Measurements from ENCODE around the gene SPDYE3. TPM values are rescaled to one million over a fixed set of nuclear protein-coding genes. Genes with fewer than 3 reads are reported as not detected.
A peak's percentile ranks its signal among the peaks of the same experiment; 100 is the strongest.
"Not testable (repeated sequence)": the region's sequence is repeated elsewhere in the genome, so short reads cannot be mapped to it uniquely, and the experiment has no call there.

Gene SPDYE3, protein sequence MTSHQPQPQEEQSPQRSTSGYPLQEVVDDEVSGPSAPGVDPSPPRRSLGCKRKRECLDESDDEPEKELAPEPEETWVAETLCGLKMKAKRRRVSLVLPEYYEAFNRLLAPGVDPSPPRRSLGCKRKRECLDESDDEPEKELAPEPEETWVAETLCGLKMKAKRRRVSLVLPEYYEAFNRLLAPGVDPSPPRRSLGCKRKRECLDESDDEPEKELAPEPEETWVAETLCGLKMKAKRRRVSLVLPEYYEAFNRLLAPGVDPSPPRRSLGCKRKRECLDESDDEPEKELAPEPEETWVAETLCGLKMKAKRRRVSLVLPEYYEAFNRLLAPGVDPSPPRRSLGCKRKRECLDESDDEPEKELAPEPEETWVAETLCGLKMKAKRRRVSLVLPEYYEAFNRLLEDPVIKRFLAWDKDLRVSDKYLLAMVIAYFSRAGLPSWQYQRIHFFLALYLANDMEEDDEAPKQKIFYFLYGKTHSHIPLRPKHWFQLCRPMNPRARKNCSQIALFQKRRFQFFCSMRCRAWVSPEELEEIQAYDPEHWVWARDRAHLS
- not detected for total RNA-seq
- long read RNA-seq, partial matches to known transcripts = 0 of 1 reads
- long read RNA-seq, other reads (novel, unspliced or antisense) = 1 of 1 reads

DNA sequence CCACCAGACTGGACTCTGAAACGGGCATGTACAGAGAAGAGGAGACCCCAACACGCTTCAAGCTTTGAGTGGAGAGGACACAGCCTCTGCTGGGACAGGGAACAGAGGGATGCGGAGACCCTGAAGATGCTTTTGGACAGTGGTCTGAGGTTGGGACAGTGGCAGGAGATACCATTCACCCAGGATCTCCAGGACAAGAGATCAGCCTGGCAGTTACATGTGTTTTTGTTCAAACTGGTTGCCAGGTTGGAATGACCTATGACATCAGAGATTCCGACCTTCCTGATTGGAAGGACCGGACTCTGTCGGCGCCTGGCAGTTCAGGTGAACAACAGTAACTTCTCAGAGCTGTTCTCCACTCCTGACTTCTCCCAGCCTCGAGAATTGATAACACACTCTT lies at the start of gene SPDYE3:
Gene SPDYE3, plus strand, starts transcription at position 301 of the 400 bp plus-strand sequence. CDS start 184 bp downstream, outside the sequence.
- DNase-seq; ATAC-seq (ENCODE audit: poor library complexity); intact Hi-C loops (cut with DNase I): not testable (repeated sequence)

DNA sequence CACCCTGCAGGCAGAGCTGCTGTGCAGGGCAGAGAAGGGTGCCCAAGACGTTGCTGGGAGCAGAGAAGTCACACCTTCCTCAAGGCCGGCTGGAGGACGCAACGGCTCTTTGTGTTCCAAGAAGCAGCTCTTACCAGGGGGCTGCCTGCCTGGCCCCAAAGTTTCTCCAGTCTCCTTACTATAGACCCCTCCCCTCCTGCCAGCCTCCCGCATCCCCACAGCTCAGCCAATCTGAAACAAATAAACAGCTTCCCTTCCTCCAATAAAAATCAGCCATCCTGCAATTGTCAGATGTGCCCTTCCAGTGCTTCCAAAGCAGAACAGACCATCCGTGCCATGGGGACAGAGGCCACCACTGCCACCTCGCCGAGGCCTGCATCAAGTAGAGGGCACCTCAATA lies 47.5 kb upstream of the SPDYE3 start:
- DNase-seq; intact Hi-C loops (cut with DNase I); ATAC-seq (ENCODE audit: poor library complexity): not testable (repeated sequence)

DNA sequence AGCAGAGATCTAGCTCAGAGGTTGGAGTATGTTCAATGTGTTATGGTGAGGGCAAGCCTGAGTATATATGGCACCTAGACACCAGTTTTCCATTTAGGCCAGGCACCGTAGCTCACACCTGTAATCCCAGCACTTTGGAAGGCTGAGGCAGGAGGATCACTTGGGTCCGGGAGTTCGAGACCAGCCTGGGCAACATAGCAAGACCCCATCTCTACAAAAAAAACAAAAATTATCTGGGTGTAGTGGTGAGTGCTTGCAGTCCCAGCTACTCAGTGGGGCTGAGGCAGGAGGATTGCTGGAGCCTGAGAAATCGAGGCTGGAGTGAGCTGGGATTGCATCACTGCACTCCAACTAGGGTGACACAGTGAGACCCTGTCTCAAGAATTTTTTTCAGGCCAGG lies 44.6 kb upstream of the SPDYE3 start:
- DNase-seq; intact Hi-C loops (cut with DNase I); ATAC-seq (ENCODE audit: poor library complexity): not testable (repeated sequence)

GRCh38 chr7:100264223-100264622 lies 43.3 kb upstream of the SPDYE3 start:
- ATAC-seq (ENCODE audit: poor library complexity); intact Hi-C loops (cut with DNase I); DNase-seq: not testable (repeated sequence)

- intact Hi-C loops (cut with DNase I); ATAC-seq (ENCODE audit: poor library complexity): not testable (repeated sequence)
Measured at GRCh38 chr7:100264669-100265165, 42.8 kb upstream of the SPDYE3 start.

DNA sequence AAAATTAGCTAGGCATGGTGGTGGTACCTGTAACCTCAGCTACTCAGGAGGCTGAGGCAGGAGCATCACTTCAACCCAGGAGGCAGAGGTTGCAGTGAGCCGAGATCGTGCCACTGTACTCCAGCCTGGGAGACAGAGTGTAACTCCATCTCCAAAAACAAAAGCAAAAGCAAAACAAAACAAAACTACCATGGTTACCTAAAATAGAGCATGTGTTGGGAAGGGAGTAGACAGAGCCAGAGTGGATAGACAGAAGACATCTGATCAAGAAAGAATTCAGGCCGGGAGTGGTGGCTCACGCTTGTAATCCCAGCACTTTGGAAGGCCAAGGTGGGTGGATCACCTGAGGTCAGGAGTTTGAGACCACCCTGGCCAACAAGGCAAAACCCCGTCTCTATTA lies 41.7 kb upstream of the SPDYE3 start:
- ATAC-seq (ENCODE audit: poor library complexity) = peak; percentile 38
- DNase-seq; intact Hi-C loops (cut with DNase I): not testable (repeated sequence)

More at GRCh38 chr7:100264669-100265165, 42.8 kb upstream of the SPDYE3 start:
- DNase-seq = not testable (repeated sequence)

DNA sequence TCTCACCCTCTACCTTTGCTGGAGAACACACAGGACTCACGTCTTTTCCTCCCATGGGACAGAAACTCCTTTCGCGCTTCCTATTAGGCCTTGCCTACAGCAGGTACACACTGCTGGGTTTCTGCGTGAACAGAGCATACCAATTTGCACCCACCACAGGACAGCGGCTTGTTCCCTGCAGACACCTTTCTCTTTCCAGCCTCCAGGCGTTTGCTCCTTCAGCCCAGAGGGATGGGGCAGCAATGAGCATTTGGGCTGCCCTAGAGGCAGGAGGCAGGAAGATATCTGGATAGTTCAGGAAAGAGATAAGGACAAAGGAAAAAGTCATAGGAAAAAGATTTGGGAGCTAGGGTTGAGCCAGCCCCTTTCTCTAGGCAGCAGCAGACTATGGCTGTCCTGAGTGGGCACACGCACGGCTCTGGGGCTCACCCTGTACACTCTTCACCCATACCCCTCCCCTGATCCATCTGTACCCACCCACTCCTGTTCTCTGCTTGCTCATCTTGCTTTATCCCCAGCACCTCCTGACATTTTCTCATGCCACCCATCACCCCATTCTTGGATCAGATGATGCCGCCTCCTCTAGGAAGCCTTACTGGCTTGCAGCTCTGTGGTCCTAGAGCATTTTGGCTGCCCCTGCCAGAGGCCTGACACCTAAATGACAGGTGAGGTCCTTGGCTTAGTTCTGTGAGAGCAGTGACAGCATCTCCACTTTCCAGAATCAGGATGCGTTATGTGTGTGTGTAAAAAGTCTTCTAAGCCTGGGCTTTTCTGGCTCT lies 40.7 kb upstream of the SPDYE3 start:
- ATAC-seq (ENCODE audit: poor library complexity) (no peak), DNase-seq (no peak)
- intact Hi-C loops (cut with DNase I) = no loop called here

- DNase-seq = no peak
- no peak for ATAC-seq (ENCODE audit: poor library complexity)
- intact Hi-C loops (cut with DNase I) = no loop called here
Measured at GRCh38 chr7:100267648-100268047, 39.9 kb upstream of the SPDYE3 start.

DNA sequence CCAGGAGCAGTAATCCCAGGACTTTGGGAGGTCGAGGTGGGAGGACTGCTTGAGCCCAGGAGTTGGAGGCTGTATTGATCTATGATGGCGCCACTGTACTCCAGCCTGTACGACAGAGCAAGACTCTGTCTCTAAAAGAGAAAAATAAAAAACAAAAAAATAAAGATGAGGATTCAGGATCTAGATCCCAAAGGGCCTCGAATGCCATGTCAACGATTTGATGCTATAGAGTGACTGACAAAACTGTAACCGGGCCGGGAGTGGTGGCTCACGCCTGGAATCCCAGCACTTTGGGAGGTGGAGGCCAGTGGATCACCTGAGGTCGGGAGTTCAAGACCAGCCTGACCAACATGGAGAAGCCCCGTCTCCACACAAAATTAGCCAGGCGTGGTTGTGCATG lies 38.6 kb upstream of the SPDYE3 start:
- intact Hi-C loops (cut with DNase I); DNase-seq; ATAC-seq (ENCODE audit: poor library complexity): not testable (repeated sequence)

- ATAC-seq (ENCODE audit: poor library complexity); DNase-seq; intact Hi-C loops (cut with DNase I): not testable (repeated sequence)
Measured at GRCh38 chr7:100269306-100270045, 38.0 kb upstream of the SPDYE3 start.

- intact Hi-C loops (cut with DNase I); DNase-seq; ATAC-seq (ENCODE audit: poor library complexity): not testable (repeated sequence)
Measured at GRCh38 chr7:100270046-100270918, 37.2 kb upstream of the SPDYE3 start.

DNA sequence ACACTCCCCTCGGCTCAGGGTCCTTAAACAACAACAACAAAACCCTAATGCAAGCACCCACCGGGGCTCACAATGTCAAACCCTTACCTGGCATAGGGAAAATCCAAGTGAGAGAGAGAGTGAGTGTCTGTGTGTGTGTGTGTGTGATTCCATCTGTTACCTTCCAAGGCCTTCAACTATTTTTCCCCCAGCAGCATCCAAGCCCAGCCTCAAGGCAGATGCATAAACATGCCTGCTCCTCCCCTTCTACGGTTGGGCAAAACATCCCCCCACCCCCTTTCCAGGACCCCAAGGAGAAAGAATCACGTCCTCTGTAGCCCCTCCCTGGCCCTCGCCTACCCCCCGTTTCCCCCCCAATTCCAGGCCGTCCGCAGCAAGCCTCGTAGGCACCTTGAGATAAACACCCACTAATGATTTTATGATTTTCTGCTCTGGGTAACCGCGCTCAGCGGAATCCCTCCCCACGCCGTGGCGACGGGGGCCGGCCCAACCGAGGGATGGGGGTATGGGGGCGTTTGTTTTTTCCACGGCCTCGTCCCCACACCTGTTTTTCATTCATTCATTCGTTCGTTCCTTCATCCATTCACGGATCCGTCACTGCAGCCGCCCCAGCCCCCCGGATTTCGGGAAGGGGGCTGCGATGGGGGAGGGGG lies 36.4 kb upstream of the SPDYE3 start:
- ATAC-seq (ENCODE audit: poor library complexity); DNase-seq; intact Hi-C loops (cut with DNase I): not testable (repeated sequence)

DNA sequence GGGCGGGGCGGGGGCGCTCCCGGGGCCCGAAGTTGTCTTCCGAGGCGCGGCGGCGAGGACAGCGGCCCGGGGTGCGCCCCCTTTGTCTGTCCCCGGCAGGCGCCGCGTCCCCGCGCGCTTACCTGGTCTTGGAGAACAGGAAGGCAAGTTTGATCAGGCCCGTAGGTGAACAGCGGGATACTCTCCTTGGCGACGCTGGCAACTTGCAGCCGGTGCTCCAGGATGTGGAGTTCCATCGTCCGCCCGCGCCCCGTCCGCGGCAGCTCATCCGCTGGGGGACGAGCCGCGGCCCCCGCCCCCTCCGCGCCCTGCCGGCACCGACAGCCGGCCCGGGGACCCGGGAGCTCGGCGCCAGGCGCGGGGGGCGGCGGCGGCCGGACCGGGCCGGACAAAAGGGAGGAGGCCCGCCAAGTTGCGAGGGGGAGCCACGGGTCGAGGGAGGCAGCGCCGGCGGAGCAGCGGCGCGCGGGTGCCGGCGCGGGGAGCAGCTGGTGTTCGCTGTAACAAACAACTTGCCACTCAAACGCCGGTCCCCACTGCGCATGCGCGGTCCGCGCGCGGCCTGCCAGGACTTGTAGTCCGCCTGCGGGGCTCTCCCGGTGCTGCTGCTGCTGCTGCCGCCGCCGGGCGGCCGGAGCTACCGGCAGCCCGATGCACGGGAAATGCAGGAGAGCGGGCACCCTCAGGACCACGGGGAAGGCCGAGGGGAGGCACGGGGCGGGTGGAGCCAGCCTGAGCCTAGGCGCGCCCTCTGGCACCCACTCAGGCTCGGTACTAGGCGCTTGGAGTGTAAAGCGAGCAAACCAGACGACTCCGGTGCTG lies 35.6 kb upstream of the SPDYE3 start:
- intact Hi-C loops (cut with DNase I) = no loop called here
- ATAC-seq (ENCODE audit: poor library complexity) (peak; percentile 96), DNase-seq (peak; percentile 100)

GRCh38 chr7:100272538-100272902 lies 35.0 kb upstream of the SPDYE3 start:
- ATAC-seq (ENCODE audit: poor library complexity); DNase-seq; intact Hi-C loops (cut with DNase I): not testable (repeated sequence)

DNA sequence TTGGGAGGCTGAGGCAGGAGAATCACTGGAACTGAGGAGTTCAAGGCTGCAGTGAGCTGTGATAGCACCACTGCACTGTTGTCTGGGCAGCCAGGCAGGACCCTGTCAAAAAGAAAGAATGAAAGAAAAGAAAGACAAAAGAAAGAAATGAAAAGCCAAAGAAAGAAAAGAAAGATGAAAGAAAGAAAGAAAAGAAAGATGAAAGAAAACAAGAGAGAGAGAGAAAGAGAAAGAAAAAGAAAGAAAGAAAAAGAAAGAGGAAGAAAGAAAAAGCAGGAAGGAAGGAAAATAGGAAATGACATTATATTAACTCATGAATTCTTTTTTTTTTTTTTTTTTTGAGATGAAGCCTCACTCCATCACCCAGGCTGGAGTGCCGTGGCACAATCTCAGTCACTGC lies 32.4 kb upstream of the SPDYE3 start:
- DNase-seq (no peak), ATAC-seq (ENCODE audit: poor library complexity) (no peak)
- intact Hi-C loops (cut with DNase I) = no loop called here

- intact Hi-C loops (cut with DNase I); DNase-seq; ATAC-seq (ENCODE audit: poor library complexity): not testable (repeated sequence)
Measured at GRCh38 chr7:100276126-100276525, 31.4 kb upstream of the SPDYE3 start.
